Measurements from ENCODE around the gene SEMA7A.

SEMA7A gene

GRCh38 chr15:74441248-74441941, 7.6 kb upstream of the SEMA7A start:
- no peak overlapping the region for H3K4me3 ChIP-seq
- no peak for DNase-seq
- no peaks in the 10 kb centered on the region for H3K9me3 ChIP-seq
- TF ChIP-seq, protein P1, sequence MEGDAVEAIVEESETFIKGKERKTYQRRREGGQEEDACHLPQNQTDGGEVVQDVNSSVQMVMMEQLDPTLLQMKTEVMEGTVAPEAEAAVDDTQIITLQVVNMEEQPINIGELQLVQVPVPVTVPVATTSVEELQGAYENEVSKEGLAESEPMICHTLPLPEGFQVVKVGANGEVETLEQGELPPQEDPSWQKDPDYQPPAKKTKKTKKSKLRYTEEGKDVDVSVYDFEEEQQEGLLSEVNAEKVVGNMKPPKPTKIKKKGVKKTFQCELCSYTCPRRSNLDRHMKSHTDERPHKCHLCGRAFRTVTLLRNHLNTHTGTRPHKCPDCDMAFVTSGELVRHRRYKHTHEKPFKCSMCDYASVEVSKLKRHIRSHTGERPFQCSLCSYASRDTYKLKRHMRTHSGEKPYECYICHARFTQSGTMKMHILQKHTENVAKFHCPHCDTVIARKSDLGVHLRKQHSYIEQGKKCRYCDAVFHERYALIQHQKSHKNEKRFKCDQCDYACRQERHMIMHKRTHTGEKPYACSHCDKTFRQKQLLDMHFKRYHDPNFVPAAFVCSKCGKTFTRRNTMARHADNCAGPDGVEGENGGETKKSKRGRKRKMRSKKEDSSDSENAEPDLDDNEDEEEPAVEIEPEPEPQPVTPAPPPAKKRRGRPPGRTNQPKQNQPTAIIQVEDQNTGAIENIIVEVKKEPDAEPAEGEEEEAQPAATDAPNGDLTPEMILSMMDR (IDR thresholded peaks at IDR 0.05) = no peak
- H3K4me1 ChIP-seq = no peaks in the 10 kb centered on the region
- no peaks in the 10 kb centered on the region for H3K27me3 ChIP-seq
- H3K27ac ChIP-seq = no peak overlapping the region
- intact Hi-C loops (cut with DNase I; ENCODE audit: low total_unique reads) = no loop called here
- H3K36me3 ChIP-seq = peaks cover 10 to 24% (median 14%) of the 10 kb centered on the region in 3 donors

DNA sequence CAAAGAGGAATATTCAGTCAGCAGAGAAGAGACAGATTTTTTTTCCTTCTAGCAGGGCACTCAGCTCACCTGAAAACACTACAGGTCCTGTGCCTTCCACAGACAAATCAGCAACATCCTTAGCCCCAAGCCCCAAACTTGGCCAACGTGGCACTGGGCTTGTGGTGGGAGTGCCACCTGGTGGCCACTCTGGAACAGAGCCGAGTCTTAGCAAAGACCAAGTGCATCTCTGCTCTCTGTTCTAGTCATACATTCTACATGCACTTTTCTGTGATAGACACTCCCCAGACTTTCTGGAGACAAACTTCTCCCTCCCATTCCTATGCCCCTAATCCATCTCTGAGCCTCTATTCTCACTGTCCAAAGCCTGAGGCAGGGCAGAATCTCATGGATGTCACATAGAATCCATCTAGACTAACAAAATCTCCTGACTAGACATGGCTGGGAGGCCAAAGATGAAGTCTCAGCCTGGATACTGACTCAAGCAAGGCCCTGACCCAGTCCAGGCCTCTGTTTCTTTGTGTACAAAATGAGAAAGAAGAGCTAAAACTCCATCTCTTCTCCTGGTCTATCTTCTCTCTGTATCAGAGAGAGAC, 5.1 kb upstream of the SEMA7A start:
- intact Hi-C loops (cut with DNase I; ENCODE audit: low total_unique reads) = no loop called here
- Histone ChIP-seq H3K4me1 (peaks cover 0 to 6% (median 4%) of the 10 kb centered on the region in 4 donors), H3K27ac (no peak overlapping the region), H3K9me3 (no peaks in the 10 kb centered on the region), H3K27me3 (no peaks in the 10 kb centered on the region), H3K36me3 (no peaks in the 10 kb centered on the region), H3K4me3 (no peak overlapping the region)
- peak; percentile 63 to 77 for DNase-seq
- TF ChIP-seq, protein P1 (IDR thresholded peaks at IDR 0.05) = peak; percentile 86 to 89

DNA sequence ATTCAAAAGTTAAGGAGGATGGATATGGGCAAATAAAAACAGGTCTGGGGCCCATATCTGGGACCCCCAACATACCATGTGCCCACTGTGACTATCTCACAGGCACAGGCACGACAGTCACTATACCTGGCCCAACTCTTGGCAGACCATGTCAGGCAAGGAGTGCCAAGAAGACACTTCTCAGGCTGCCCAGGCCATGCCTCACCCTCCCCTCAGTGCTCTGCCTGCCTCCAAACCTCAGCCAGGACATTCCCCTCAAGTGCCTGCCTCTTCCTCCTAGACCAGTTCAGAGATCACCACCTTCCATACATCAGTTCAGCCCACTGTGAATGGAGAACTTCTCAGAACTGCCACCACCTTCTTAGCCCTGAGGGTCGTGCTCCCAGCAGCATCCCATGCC, 4.4 kb upstream of the SEMA7A start:
- H3K27ac ChIP-seq = no peak overlapping the region
- no peaks in the 10 kb centered on the region for H3K36me3 ChIP-seq
- no peaks in the 10 kb centered on the region for H3K9me3 ChIP-seq
- TF ChIP-seq, protein P1 (IDR thresholded peaks at IDR 0.05) = no peak
- no peak for DNase-seq
- peaks cover 0 to 2% of the 10 kb centered on the region in 2 donors for H3K27me3 ChIP-seq
- intact Hi-C loops (cut with DNase I; ENCODE audit: low total_unique reads) = no loop called here
- peaks cover 0 to 10% (median 8%) of the 10 kb centered on the region in 4 donors for H3K4me1 ChIP-seq
- H3K4me3 ChIP-seq = no peak overlapping the region

DNA sequence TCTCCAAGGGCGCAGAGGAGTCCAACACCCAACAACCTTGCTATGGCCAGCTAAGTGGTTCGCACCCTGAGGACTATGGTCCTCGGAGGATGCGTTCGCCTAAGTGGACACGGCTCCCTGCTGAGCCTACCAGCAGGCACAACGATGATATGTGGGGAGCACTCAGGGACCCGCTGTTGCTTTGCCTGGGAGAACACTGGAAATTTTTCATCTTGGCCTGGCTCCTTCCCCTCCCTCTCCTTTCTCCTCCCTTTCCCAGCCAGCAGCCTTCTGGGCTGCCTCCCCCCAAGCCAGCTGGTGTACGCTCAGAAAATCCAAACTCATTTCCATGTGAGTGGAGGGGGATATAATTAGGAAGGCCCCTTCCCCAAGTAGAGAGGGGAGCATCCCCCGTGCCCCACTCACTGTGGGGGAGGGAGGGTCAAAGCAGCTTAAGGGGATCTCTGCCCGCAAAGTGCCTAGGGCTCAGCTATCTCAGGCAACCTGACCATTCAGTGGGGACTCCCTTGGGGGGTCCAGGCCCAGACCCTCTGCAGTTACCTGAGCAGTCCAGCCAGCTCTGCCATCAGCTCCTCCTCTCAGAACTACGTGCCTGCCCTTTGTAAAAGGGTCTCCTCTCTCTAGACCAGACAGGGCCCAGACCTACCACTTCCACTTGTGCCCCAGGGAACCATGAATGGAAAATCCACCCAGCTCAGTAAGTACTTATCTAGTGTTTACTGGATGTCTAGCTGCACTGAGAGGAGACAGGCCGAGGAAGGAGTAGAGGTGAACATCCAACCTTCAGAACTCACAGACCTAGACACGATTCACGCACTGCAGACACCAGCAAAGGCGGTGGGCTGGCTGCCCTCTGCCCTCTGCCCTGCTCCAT, 742 bp upstream of the SEMA7A start:
- peak overlapping the region; percentile 56 to 87 for H3K4me3 ChIP-seq
- H3K27me3 ChIP-seq = peaks cover 0 to 39% of the 10 kb centered on the region in 2 donors
- peak overlapping the region in 1 of 2 donors; percentile 49 for H3K27ac ChIP-seq
- H3K9me3 ChIP-seq = no peaks in the 10 kb centered on the region
- peak in 1 of 2 donors; percentile 28 for DNase-seq
- peaks cover 0 to 19% (median 18%) of the 10 kb centered on the region in 4 donors for H3K4me1 ChIP-seq
- intact Hi-C loops (cut with DNase I; ENCODE audit: low total_unique reads) = loop anchor here (2.0 kb wide), 1 partner anchor 58 kb away; no protein-coding TSS in a partner anchor
- TF ChIP-seq, protein P1 (IDR thresholded peaks at IDR 0.05) = no peak
- H3K36me3 ChIP-seq = no peaks in the 10 kb centered on the region

DNA sequence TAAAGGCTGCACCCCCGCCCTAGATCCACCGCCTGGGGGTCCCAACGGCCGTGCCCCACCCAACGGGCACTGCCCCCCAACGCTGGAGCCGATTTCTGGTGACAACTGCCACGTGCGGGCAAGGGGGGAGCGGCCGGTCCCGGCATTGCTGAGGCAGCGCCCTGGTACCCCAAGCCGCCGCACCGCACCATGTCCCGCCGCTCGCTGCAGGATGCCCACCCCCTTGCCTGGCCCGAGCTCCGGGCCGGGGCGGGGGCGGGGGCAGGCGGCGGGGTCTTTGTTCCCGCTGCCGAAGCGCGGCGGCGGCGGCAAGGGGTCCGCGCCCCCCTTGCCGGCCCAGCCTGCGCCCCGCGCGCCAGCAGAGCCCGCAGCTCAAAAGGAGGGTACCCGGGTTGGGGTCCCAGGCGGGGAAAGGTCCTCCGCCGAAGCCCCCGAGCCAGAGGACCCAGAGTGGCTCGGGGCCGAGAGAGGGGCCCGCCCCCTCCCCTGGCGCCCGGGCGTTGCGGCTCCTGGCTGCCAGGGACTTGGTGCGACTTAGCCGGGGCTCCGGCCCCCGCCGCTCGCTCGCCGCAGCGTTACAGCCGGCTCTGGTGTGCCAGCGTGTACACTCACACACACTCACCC, 678 bp downstream of the SEMA7A start:
- TF ChIP-seq, protein P1 (IDR thresholded peaks at IDR 0.05) = no peak
- H3K4me3 ChIP-seq = peak overlapping the region; percentile 56 to 87
- intact Hi-C loops (cut with DNase I; ENCODE audit: low total_unique reads) = no loop called here
- H3K9me3 ChIP-seq = no peaks in the 10 kb centered on the region
- peaks cover 0 to 19% (median 18%) of the 10 kb centered on the region in 4 donors for H3K4me1 ChIP-seq
- H3K27ac ChIP-seq = peak overlapping the region; percentile 33 to 36
- H3K27me3 ChIP-seq = peaks cover 0 to 51% of the 10 kb centered on the region in 2 donors
- DNase-seq = no peak
- no peaks in the 10 kb centered on the region for H3K36me3 ChIP-seq

Data from tibial artery (tissue), 4 donors.